CD14-positive monocyte (primary cell): ENCODE results near the gene ZBTB7C. TPM values are rescaled to one million over a fixed set of nuclear protein-coding genes. Genes with fewer than 3 reads are reported as not detected.

Experiments used
- DNase-seq, 3 donors: peaks; one replicate each; pipeline ENCODE4 v3.0.0-alpha.2; 2011 to 2022
- H2AFZ ChIP-seq: 2 replicates; pipeline ENCODE4 v1.6.0; 2012; ENCODE audit warnings: mild to moderate bottlenecking, low read depth, low read length, inconsistent platforms; ENCODE audit not compliant: insufficient read depth, poor library complexity, severe bottlenecking
- H3K27ac ChIP-seq, 2 donors: 1 replicate in 1 of 2; 2 replicates in 1 of 2; pipeline ENCODE4 v1.5.1; 2012 to 2013; ENCODE audit warnings: low read length in 2 of 2, control low read depth in 1 of 2, inconsistent platforms in 1 of 2, low read depth in 1 of 2, mild to moderate bottlenecking in 1 of 2
- H3K27me3 ChIP-seq, 2 donors: one replicate each; pipeline versions ENCODE4 v1.6.0 to v1.6.1; 2011 to 2013; ENCODE audit warnings: low read length in 2 of 2; ENCODE audit not compliant: control insufficient read depth in 2 of 2, insufficient read depth in 2 of 2
- H3K36me3 ChIP-seq, 2 donors: replicated peaks in 1 of 2; 1 replicate in 1 of 2; 2 replicates in 1 of 2; pipeline versions ENCODE4 v1.5.1 to v1.6.1; 2012 to 2013; ENCODE audit warnings: low read length in 2 of 2, control low read depth in 1 of 2, inconsistent platforms in 1 of 2, mild to moderate bottlenecking in 1 of 2; ENCODE audit not compliant: insufficient read depth in 2 of 2, control insufficient read depth in 1 of 2
- H3K4me1 ChIP-seq, 2 donors: 1 replicate in 1 of 2; 2 replicates in 1 of 2; pipeline versions ENCODE4 v1.5.1 to v1.6.1; 2012 to 2013; ENCODE audit warnings: low read length in 2 of 2, control low read depth in 1 of 2, inconsistent platforms in 1 of 2, mild to moderate bottlenecking in 1 of 2, moderate library complexity in 1 of 2; ENCODE audit not compliant: insufficient read depth in 2 of 2, control insufficient read depth in 1 of 2
- H3K4me2 ChIP-seq: replicated peaks from 2 replicates; pipeline ENCODE3; 2012; ENCODE audit warnings: low read length, moderate library complexity, mild to moderate bottlenecking; ENCODE audit not compliant: poor library complexity, severe bottlenecking; ENCODE audit errors: extremely low read depth
- H3K4me3 ChIP-seq, 3 experiments: fragments of 200-600 bp in 1 of 3; sonication (generic) in 1 of 3; replicated peaks in 1 of 3; 1 replicate in 2 of 3; 2 replicates in 1 of 3; pipeline ENCODE4 v1.5.1; 2011 to 2013; ENCODE audit warnings: low read length in 3 of 3, mild to moderate bottlenecking in 3 of 3, control low read depth in 2 of 3, low read depth in 2 of 3, inconsistent platforms in 1 of 3, moderate library complexity in 1 of 3
- H3K79me2 ChIP-seq: 2 replicates; pipeline ENCODE4 v1.6.0; 2012; ENCODE audit warnings: mild to moderate bottlenecking, control low read depth, inconsistent platforms, low read length, moderate library complexity; ENCODE audit not compliant: insufficient read depth
- H3K9ac ChIP-seq: 2 replicates; pipeline ENCODE4 v1.6.0; 2017; ENCODE audit warnings: low read length, mild to moderate bottlenecking; ENCODE audit not compliant: insufficient read depth, poor library complexity, severe bottlenecking
- H3K9me3 ChIP-seq, 2 donors: replicated peaks in 1 of 2; 1 replicate in 1 of 2; 2 replicates in 1 of 2; pipeline versions ENCODE4 v1.5.1 to v1.6.1; 2012 to 2013; ENCODE audit warnings: low read length in 2 of 2, control low read depth in 1 of 2; ENCODE audit not compliant: control insufficient read depth in 1 of 2, insufficient read depth in 1 of 2
- H4K20me1 ChIP-seq: 2 replicates; pipeline ENCODE4 v1.6.0; 2012; ENCODE audit warnings: mild to moderate bottlenecking, low read length, control low read depth, moderate library complexity; ENCODE audit not compliant: insufficient read depth
- H3K27ac Mint-ChIP-seq, 7 donors: one replicate each; pipeline ENCODE4 v1.8.0; 2020; ENCODE audit warnings: mild to moderate bottlenecking in 7 of 7, mixed read lengths in 7 of 7, moderate library complexity in 6 of 7, inconsistent platforms in 2 of 7
- H3K27me3 Mint-ChIP-seq, 3 donors: one replicate each; pipeline ENCODE4 v1.8.0; 2021 to 2022; ENCODE audit warnings: low read depth in 3 of 3, mild to moderate bottlenecking in 3 of 3, mixed read lengths in 3 of 3, moderate library complexity in 3 of 3, inconsistent platforms in 1 of 3
- H3K36me3 Mint-ChIP-seq, 2 donors: one replicate each; pipeline ENCODE4 v1.8.0; 2020; ENCODE audit warnings: mixed read lengths in 2 of 2, inconsistent platforms in 1 of 2, mild to moderate bottlenecking in 1 of 2
- H3K4me1 Mint-ChIP-seq: one replicate; pipeline ENCODE4 v1.8.0; 2020; ENCODE audit warnings: mild to moderate bottlenecking, mixed read lengths
- H3K4me3 Mint-ChIP-seq, 2 donors: one replicate each; pipeline ENCODE4 v1.8.0; 2020; ENCODE audit warnings: mild to moderate bottlenecking in 2 of 2, mixed read lengths in 2 of 2, moderate library complexity in 1 of 2
- H3K9me3 Mint-ChIP-seq, 7 donors: one replicate each; pipeline ENCODE4 v1.8.0; 2020 to 2022; ENCODE audit warnings: mixed read lengths in 7 of 7, mild to moderate bottlenecking in 6 of 7, moderate library complexity in 6 of 7, inconsistent platforms in 2 of 7
- CTCF ChIP-seq: fragments of 200-600 bp; IDR thresholded peaks from one replicate; pipeline ENCODE4 v1.8.0; 2022; ENCODE audit warnings: antibody characterized with exemption, mild to moderate bottlenecking
- WGBS: methylation state at CpG from one replicate; pipeline ENCODE4 v1.1.5; 2013; ENCODE audit warnings: missing lambda C conversion rate; ENCODE audit not compliant: insufficient coverage; 5-methylcytosine and 5-hydroxymethylcytosine counted together
- intact Hi-C, 2 donors: fragments of 100-400 bp; cut with micrococcal nuclease; formaldehyde crosslinking; loops; one replicate each; pipeline versions ENCODE4 v1.15.0 to v1.15.1; 2023
- polyA plus RNA-seq, 3 donors: library from polyadenylated mRNA; depleted of rRNA in 1 of 3; unstranded in 2 of 3; stranded (reverse) in 1 of 3; fragments of 300-500 nt in 2 of 3; fragments of >200 nt in 1 of 3; fragmentation: Illumina TruSeq in 2 of 3; gene quantifications; 1 replicate in 2 of 3; 2 replicates in 1 of 3; pipeline ENCODE4 v1.2.3, GENCODE V29; 2012 to 2021

Gene ZBTB7C
- polyA plus RNA-seq, 3 donors = 0.03 to 0.09 TPM; not detected in 1

- H3K27me3 Mint-ChIP-seq = peaks cover 14 to 37% (median 22%) of the 10 kb centered on the region in 3 donors
- WGBS = 83% methylated on average over 7 of the region's 15 CpGs
- no peak for TF ChIP-seq CTCF
These were observed 206.6 kb downstream of the ZBTB7C start for GRCh38 chr18:48202350-48203260.

GRCh38 chr18:48202006-48202348 lies 207.2 kb downstream of the ZBTB7C start:
- Mint-ChIP-seq H3K4me3 (no peak overlapping the region), H3K9me3 (peaks cover 0 to 3% (median 0%) of the 10 kb centered on the region in 7 donors), H3K4me1 (no peaks in the 10 kb centered on the region), H3K27me3 (peaks cover 14 to 38% (median 22%) of the 10 kb centered on the region in 3 donors), H3K36me3 (no peaks in the 10 kb centered on the region), H3K27ac (no peak overlapping the region)
- Histone ChIP-seq H3K36me3 (no peaks in the 10 kb centered on the region), H3K4me1 (no peaks in the 10 kb centered on the region), H2AFZ (no peak overlapping the region), H3K4me2 (no peak overlapping the region), H3K4me3 (no peak overlapping the region), H3K79me2 (no peaks in the 10 kb centered on the region), H3K9ac (no peak overlapping the region), H3K27me3 (peaks cover 0 to 4% of the 10 kb centered on the region in 2 donors), H3K9me3 (no peaks in the 10 kb centered on the region), H4K20me1 (no peaks in the 10 kb centered on the region), H3K27ac (no peak overlapping the region)
- 97% methylated on average over 9 of the region's 9 CpGs for WGBS
- no peak for DNase-seq
- intact Hi-C loops = no loop called here
- TF ChIP-seq CTCF = no peak

More at GRCh38 chr18:48202350-48203260, 206.6 kb downstream of the ZBTB7C start:
- Mint-ChIP-seq H3K27ac (no peak overlapping the region), H3K4me3 (no peak overlapping the region), H3K4me1 (no peaks in the 10 kb centered on the region), H3K36me3 (no peaks in the 10 kb centered on the region), H3K9me3 (peaks cover 0 to 3% (median 0%) of the 10 kb centered on the region in 7 donors)
- Histone ChIP-seq H3K27me3 (peaks cover 0 to 4% of the 10 kb centered on the region in 2 donors), H3K79me2 (no peaks in the 10 kb centered on the region), H2AFZ (no peak overlapping the region), H3K4me1 (no peaks in the 10 kb centered on the region), H3K4me3 (no peak overlapping the region), H3K9ac (no peak overlapping the region), H3K9me3 (no peaks in the 10 kb centered on the region), H3K4me2 (no peak overlapping the region), H3K36me3 (no peaks in the 10 kb centered on the region), H4K20me1 (no peaks in the 10 kb centered on the region), H3K27ac (no peak overlapping the region)
- intact Hi-C loops = no loop called here
- no peak for DNase-seq
